RPMI7951 (cell line): Measurements from ENCODE around the gene GPR15LG. TPM values are rescaled to one million over a fixed set of nuclear protein-coding genes. Genes with fewer than 3 reads are reported as not detected.
"Not testable (repeated sequence)": the region's sequence is repeated elsewhere in the genome, so short reads cannot be mapped to it uniquely, and the experiment has no call there.

Experiments used
- DNase-seq: peaks from one replicate; pipeline ENCODE4 v3.0.0-alpha.2; 2012; ENCODE audit warnings: low read depth
- total RNA-seq: library from RNA; depleted of rRNA; stranded (reverse); fragments of >200 nt; shearing (Covaris generic); gene quantifications from 2 replicates; pipeline ENCODE4 v1.2.3, GENCODE V29; 2014

GPR15LG gene
- total RNA-seq, 1 experiment from 2014 or later: not detected

DNA sequence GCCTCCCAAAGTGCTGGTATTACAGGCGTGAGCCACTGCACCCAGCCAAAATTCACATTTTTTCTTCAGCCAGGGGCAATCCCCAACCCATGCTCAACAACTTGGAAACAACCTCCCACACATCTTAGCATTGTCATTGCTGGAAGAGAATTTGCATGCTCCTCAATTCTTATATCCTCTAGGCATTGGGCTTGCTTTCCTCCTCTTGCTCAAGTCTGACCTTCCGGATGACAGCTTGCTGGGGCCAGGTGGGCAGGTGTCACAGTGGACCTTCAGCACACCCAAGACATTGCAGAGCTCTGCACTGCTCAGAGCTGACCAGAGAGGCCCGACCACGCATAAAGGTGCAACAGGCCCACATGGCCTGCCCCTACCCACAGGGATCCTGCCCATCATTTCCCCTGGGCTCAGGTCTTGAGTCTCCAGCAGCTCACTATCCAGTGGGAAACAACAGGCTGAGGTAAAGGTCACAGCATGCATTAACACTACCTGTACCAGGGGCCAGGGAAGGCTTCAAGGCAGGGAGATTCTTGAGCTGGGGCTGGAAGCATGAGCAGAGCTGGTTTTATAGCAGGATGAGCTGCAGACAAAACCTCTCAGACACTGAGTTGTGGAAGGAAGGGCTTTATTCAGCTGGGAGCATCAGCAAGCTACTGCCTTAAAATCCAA lies 6.8 kb upstream of the GPR15LG start:
- DNase-seq: no peak

DNA sequence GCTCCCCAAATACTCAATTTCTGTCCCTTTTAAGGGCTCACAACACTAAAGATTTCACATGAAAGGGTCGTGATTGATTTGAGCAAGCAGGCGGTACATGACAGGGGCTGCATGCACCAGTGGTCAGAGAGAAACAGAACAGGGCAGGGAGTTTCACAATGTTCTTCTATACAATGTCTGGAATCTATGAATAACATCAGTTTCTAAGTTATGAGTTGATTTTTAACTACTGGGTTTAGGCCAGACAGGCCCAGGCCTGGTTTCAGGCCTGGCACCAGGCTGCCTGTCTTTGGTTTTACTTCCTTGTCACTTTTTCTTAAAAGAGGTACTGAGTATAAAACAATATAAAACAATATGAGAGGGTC lies 6.3 kb upstream of the GPR15LG start:
- not testable (repeated sequence) for DNase-seq

DNA sequence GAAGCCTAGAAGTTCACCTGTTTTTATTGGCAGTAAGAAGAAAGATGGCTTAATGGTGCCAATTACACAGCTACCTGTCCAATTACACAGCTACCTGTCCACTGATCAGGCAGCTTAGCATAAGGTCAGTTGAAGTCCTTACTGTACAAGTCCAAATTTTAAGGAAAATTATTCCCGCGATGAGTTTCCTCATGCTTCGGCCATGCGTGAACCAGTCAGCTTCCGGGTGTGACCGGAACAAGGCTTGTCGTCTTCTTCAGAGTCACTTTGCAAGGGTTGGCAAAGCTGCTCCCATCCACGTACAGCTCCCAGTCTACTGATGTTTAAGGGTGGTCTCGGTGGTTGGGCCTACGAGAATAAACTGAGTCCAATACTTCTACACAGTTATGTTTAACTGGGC lies 5.2 kb upstream of the GPR15LG start:
- DNase-seq: not testable (repeated sequence)

DNA sequence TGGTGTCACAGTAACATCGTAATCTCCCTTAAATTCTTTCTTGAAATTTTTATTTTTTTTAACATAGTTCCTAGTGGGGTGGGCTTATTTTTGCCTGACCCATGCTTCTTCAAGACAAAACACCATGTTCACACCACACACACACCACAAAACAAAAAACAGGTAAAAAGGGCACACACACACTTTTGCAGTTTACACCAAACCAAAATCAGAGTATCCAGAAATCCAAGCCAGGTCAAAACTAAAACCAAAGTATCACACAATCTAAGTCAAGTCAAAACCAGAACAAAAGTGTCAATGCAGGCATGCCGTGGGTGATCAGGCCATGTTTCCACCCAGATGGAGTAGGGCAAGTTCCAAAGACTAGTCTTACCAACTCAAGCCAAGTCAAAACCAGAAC lies 2.4 kb upstream of the GPR15LG start:
- not testable (repeated sequence) for DNase-seq

DNA sequence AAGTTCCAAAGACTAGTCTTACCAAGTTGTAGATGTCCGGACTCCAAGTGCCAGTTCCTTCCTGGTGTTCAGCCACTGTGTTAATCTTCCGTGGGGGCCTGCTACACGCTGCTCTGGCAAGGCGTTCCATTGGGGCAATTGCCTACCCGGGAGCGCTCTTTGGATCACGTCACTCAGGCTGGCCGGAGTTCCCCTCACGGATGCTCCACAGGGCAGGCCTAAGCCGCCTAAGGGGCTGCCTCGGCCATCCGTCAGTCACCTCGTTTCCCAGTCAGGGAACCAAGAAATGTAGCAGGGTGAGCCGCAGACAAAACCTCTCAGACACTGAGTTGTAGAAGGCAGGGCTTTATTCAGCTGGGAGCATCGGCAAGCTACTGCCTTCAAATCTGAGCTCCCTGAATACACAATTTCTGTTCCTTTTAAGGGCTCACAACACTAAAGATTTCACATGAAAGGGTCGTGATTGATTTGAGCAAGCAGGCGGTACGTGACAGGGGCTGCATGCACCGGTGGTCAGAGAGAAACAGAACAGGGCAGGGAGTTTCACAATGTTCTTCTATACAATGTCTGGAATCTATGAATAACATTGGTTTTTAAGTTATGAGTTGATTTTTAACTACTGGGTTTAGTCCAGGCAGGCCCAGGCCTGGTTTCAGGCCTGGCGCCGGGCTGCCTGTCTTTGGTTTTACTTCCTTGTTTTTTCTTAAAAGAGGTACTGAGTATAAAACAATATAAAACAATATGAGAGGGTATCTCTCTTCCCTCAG lies 1.7 kb upstream of the GPR15LG start:
- DNase-seq: not testable (repeated sequence)

DNA sequence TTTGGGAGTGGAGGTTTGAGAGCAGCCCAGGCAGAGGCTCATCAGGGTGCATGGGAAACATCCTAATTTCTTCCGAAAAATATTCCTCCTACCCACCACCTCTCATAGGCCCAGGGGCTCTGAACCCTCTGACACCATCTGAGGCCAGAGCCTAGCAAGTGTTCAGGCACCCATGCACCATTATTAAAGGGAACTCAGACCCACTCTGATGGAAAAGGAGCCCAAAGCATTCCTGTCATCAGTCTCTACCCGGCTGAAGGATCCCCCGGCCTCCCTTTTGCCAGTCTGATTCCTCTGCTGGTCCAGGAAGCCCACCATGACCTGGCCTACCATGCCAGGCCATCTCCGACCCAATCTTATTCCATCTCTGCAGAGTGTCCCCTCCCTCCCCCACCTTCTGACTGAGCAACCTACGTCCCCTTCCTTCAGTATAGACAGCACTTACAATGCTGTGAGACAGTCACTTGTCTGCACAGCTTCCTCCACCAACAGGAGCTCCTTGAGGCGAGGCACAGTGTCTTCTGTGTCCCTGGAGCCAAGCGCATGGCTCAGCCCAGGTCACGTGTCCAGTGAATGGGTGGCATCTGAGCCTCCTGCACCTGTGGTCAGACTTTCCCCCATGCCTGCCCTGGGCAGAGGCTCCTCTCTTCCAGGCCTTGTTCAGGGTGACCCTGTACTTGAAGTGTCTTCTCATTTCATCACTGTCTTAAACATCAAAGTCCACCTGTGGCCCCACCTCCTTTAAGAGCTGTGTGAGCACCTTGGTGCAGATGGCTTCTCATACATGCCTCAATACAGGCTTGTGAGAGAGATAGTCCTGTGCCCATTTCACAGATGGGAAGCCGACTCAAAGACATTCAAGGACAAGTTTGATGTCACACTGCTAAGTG lies 889 bp upstream of the GPR15LG start:
- no peak for DNase-seq

GRCh38 chr10:84175436-84175835 lies 1.8 kb downstream of the GPR15LG start:
- no peak for DNase-seq

DNA sequence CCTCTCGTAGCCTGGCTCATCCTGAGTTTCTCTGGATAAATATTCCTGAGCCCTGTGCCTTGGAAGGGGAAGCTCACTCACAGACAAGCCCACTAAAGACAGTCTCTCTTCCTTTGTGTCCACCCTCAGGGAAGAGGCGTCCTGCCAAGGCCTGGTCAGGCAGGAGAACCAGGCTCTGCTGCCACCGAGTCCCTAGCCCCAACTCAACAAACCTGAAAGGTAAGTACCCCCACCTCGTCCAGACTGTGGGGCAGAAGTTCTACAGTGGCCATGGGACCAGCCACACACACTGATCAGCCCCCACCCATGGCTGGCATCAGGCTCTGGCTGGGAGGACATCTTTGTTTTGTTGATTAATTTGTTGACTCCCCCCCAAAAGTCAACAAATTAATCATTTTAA lies 2.8 kb downstream of the GPR15LG start:
- DNase-seq: no peak

DNA sequence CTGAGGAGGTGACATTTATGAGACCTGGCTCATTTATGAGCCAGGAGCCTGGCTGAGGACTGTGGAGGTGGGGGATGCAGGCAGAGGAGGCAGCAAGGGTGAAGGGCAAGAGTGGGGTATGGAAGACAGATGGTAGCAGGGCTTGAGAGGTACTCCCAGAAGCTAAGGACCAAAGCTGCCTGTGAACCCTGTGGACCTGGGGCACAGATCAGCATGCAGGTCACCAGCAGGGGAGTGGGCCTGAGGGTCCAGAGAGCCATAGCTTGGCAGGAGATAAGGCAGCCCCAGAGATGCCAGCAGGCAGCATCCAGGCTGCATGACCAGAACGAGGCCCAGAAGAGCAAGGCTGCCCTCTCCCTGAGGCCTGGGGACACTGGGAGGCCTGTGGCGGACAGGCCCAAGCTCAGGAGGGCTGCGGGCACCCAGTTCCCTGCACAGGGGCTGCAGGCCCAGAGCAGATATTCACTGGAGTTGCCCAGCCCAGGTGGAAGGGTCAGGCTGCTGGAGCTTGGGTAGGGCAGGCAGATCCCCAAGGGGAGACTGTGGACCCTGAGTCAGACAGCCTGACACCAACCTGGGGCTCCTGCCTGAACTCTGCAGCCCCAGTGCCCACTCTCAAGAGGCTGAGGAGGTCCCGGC lies 3.4 kb downstream of the GPR15LG start:
- no peak for DNase-seq

GRCh38 chr10:84177541-84178141 lies 4.0 kb downstream of the GPR15LG start:
- DNase-seq: no peak

GRCh38 chr10:84178160-84178609 lies 4.6 kb downstream of the GPR15LG start:
- DNase-seq: no peak

DNA sequence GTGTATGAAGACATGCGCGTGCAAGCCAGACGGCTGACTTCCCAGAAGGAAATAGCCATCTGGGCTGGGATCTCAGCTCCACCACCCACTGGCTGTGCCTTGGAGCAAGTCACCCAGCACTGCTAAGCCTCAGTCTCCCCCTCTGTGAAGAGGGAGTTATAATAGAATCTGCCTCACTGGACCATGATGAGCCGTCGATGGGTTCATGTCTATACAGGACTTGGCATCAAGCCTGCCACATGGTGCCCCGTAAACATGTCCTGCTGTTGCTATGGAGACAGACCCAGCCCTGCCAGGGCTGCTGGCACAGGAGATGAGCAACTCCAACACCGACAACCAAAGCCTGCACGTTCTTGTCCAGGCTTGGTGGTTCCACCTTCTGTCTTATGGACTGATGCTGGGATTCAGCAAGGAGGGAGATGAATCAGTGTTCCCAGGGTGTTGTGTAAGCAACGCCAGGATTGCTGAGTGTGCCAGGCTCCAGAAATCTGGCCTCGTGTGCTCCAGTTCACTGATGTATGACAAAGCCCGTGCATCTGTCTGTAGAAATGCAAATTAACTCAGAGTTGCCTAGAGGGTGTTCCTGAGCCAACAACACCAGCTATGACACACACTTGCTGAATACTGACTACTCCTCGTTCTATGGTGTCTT lies 5.6 kb downstream of the GPR15LG start:
- DNase-seq: peak; percentile 68

DNA sequence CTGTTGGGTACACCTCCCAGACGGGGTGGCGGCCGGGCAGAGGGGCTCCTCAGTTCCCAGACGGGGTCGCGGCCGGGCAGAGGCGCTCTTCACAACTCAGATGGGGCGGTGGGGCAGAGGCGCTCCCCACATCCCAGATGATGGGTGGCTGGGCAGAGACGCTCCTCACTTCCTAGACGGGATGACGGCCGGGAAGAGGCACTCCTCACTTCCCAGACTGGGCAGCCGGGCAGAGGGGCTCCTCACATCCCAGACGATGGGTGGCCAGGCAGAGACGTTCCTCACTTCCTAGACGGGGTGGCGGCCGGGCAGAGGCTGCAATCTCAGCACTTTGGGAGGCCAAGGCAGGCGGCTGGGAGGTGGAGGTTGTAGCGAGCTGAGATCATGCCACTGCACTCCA lies 6.8 kb downstream of the GPR15LG start:
- DNase-seq: not testable (repeated sequence)

DNA sequence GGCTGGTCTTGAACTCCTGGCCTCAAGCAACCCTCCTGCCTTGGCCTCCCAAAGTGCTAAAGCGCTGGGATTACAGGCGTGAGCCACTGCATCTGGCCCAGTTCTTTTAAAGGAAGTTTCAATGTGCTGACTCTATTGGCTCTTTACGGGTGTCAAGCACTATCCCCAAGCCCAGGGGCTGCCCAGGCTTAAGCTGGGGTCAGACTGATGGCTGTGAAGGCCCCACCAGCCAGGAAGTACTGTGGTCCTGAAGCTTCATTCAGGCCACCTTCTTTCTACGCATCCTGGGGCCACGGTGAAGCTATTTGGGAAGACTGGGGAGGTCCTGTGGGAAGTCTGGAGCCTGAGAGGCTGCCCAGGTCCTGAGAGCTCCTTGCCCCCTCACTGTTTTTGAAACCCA lies 8.0 kb downstream of the GPR15LG start:
- DNase-seq: no peak

- DNase-seq: no peak
Observed at GRCh38 chr10:84184517-84184916, 10.9 kb downstream of the GPR15LG start.

DNA sequence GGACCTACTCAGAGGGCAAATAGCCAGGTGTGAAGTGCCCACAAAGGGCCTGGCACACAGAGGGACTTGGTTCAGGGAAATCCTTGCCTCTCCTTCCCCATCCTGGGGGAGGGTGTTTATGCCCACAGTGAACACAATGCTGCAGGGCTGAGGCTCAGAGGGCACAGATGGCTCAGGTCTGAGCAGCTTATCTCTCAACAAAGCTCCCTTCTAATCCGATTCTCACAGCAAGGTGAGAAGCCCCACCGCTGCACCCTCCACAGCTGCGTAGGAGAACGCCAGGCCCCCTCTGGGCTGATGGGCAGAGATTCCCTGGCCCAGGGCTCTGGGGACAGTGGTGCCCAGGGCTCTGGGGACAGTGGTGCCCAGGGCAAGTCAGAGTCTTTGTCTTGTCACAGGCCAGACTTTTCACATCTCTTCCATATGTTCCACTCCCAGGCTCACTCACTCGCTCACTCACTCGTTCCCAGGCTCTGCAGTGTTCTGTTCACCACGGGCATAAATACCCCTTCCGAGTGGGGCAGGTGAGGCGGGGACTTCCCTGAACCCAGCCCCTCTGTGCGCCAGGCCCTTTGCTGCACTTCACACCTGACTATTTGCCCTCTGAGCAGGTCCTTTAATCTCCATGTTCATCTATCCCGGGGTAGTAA lies 12.1 kb downstream of the GPR15LG start:
- no peak for DNase-seq

DNA sequence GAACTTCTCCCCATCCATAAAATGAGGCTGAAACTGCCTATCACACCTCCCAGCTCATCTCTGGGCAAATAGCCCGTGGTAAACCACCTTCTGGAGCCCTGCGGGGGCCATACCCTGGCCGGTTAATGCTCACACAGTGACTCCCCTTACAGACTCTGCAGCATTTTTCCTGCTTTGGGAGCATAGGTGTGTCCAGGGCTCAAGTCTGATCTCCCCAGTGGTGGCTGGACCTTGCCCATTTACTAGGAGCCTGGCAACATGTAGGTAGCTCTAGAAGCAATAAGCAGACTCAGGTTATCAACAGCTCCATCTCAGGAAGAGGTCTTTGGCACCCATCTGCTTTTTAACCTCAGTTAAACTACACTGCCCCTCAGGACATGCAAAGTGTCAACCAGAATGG lies 15.2 kb downstream of the GPR15LG start:
- DNase-seq: no peak

DNA sequence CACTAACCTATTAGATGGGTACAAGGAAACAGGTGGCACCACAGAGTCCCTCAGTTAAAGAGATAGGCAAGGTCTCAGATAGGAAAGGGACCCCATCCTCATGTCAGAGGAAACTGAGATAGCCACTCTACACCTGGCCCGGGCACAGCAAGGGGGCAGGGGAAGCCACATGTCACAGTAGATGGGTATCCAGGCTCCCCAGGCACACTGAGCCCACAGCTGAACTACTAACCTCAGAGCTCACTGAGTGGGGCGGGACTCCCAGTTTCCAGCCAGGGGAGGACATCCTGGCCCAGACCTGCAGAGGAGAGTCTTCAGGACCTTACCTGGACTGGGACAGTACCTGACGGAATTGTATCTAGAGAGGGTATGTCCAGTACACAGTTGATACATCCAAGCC lies 17.0 kb downstream of the GPR15LG start:
- DNase-seq: no peak

- DNase-seq: no peak
Observed at GRCh38 chr10:84191106-84191505, 17.5 kb downstream of the GPR15LG start.

DNA sequence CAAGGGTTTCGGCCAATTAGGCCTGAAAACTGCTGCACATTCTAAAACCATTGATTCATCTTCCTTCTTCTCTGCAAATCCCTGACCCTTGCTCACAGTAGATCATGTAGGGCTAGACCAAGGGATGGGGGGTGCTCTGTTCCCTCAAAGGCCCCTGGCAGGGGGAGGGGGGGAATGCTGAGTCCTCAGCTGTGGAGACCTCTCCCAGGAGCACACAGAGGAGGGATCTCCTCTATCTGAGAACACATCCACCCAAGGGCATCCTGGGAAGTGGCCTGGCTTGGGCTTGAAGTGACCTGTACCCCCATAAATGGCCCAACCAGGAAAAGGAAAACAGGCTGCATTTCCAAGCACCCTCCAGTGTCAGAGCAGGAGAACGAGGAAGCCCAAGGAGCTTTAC lies 19.7 kb downstream of the GPR15LG start:
- DNase-seq: no peak
